HepG2 (cell line): ENCODE results near the gene EPHA4. TPM values are rescaled to one million over a fixed set of nuclear protein-coding genes. Genes with fewer than 3 reads are reported as not detected.

Source experiments
- ATAC-seq: fragments of 200-7000 bp; cut with Tn5 transposase; 3 replicates; pipeline ENCODE4 v1.9.1; 2020; ENCODE audit warnings: mild to moderate bottlenecking, moderate library complexity
- BruUV-seq: library from RNA; stranded (reverse); fragments of 400-500 nt; replicated peaks from 2 replicates; lab custom pipeline; 2021; lab: Mats Ljungman, UMichigan
- CTCF ChIA-PET: fragments of 300-600 bp; formaldehyde crosslinking; extraction: SDS; loops from one replicate; lab custom pipeline; 2021; ENCODE audit warnings: low total read pairs, inconsistent platforms, low intra/inter-chr PET ratio; lab: Yijun Ruan, JAX
- POLR2A ChIA-PET: fragments of 350-600 bp; sonication (Branson Sonifier 250); formaldehyde crosslinking; loops from one replicate; lab custom pipeline; 2020; ENCODE audit warnings: antibody characterized with exemption, inconsistent platforms; lab: Yijun Ruan, JAX
- DNase-seq: peaks from one replicate; pipeline ENCODE4 v3.0.0-alpha.2; 2015; ENCODE audit warnings: low spot score
- FAIRE-seq: peaks from 3 replicates; lab custom pipeline; 2011; peaks lifted over from hg19 to GRCh38; lab: Jason Lieb, UNC
- H2AFZ ChIP-seq: one replicate; pipeline ENCODE4 v1.6.1; 2011; ENCODE audit warnings: low read length, inconsistent platforms
- H3K27ac ChIP-seq: fragments of 300-600 bp; 3 replicates; pipeline ENCODE4 v1.8.0; 2011; ENCODE audit warnings: mixed run types, mild to moderate bottlenecking, mixed read lengths, low read length, inconsistent platforms; ENCODE audit not compliant: insufficient read depth; ENCODE audit errors: extremely low read length
- H3K27me3 ChIP-seq, 2 experiments: fragments of 200-600 bp in 1 of 2; 2 replicates in 1 of 2; 3 replicates in 1 of 2; pipeline versions ENCODE4 v1.6.0 to v1.8.0; 2011; ENCODE audit warnings: low read length in 2 of 2, mild to moderate bottlenecking in 2 of 2, moderate library complexity in 2 of 2, inconsistent platforms in 1 of 2; ENCODE audit not compliant: insufficient read depth in 2 of 2, control insufficient read depth in 1 of 2
- H3K36me3 ChIP-seq, 2 experiments: fragments of 200-600 bp in 1 of 2; replicated peaks in 1 of 2; 2 replicates in 1 of 2; 3 replicates in 1 of 2; pipeline versions ENCODE4 v1.5.1 to v1.8.0; 2011; ENCODE audit warnings: low read length in 2 of 2, inconsistent platforms in 1 of 2; ENCODE audit not compliant: insufficient read depth in 2 of 2, control insufficient read depth in 1 of 2
- H3K4me1 ChIP-seq: 2 replicates; pipeline ENCODE4 v1.5.1; 2012; ENCODE audit warnings: low read length, inconsistent platforms; ENCODE audit not compliant: insufficient read depth
- H3K4me2 ChIP-seq: 2 replicates; pipeline ENCODE4 v1.6.0; 2011; ENCODE audit warnings: low read depth, low read length, inconsistent platforms
- H3K4me3 ChIP-seq, 3 experiments: fragments of 200-600 bp in 1 of 3; sonication (generic), shearing (Covaris generic) in 1 of 3; replicated peaks in 1 of 3; 2 replicates each; pipeline ENCODE4 v1.5.1; 2011 to 2016; ENCODE audit warnings: low read length in 3 of 3, inconsistent platforms in 2 of 3, low read depth in 2 of 3, mild to moderate bottlenecking in 2 of 3, control low read depth in 1 of 3, mixed read lengths in 1 of 3; ENCODE audit not compliant: insufficient read depth in 1 of 3
- H3K79me2 ChIP-seq: one replicate; pipeline ENCODE4 v1.6.1; 2011; ENCODE audit warnings: low read length, inconsistent platforms; ENCODE audit not compliant: insufficient read depth
- H3K9ac ChIP-seq: 2 replicates; pipeline ENCODE4 v1.6.0; 2011; ENCODE audit warnings: mild to moderate bottlenecking, low read depth, low read length, inconsistent platforms; ENCODE audit not compliant: insufficient read depth
- H3K9me3 ChIP-seq: 2 replicates; pipeline ENCODE4 v1.5.1; 2012; ENCODE audit warnings: mild to moderate bottlenecking, low read length
- H4K20me1 ChIP-seq: 2 replicates; pipeline ENCODE4 v1.6.0; 2011; ENCODE audit warnings: inconsistent platforms, mild to moderate bottlenecking, low read length, moderate library complexity; ENCODE audit not compliant: insufficient read depth
- ATRX ChIP-seq: sonication (generic); formaldehyde crosslinking; IDR thresholded peaks from 2 replicates; pipeline ENCODE4 v1.4.0; 2020; ENCODE audit warnings: missing genetic modification reagents, borderline replicate concordance
- CREB3 ChIP-seq: sonication (generic); formaldehyde crosslinking; IDR thresholded peaks from 2 replicates; pipeline ENCODE4 v1.5.0; 2020; ENCODE audit warnings: missing genetic modification reagents
- HMG20A ChIP-seq: IDR thresholded peaks from 2 replicates; pipeline ENCODE4 v1.6.1; 2016; ENCODE audit warnings: borderline replicate concordance
- HNF4A ChIP-seq: sonication (generic); formaldehyde crosslinking; IDR thresholded peaks from 2 replicates; pipeline ENCODE4 v1.4.0; 2020; ENCODE audit warnings: missing genetic modification reagents
- JDP2 ChIP-seq: sonication (generic); formaldehyde crosslinking; IDR thresholded peaks from 2 replicates; pipeline ENCODE4 v1.8.1; 2022; ENCODE audit warnings: missing genetic modification reagents, borderline replicate concordance
- NFE2 ChIP-seq: sonication (generic); formaldehyde crosslinking; IDR thresholded peaks from 2 replicates; pipeline ENCODE4 v1.4.0; 2020; ENCODE audit warnings: missing genetic modification reagents
- NR2F6 ChIP-seq, 2 experiments: IDR thresholded peaks; 2 replicates each; pipeline ENCODE4 v1.6.1; 2016; ENCODE audit warnings: antibody characterized with exemption in 1 of 2, mild to moderate bottlenecking in 1 of 2
- SCMH1 ChIP-seq: sonication (generic); formaldehyde crosslinking; IDR thresholded peaks from 2 replicates; pipeline ENCODE4 v1.9.0; 2021; ENCODE audit warnings: missing genetic modification reagents, mild to moderate bottlenecking, borderline replicate concordance
- SYNCRIP ChIP-seq: fragments of 200-400 bp; formaldehyde crosslinking; IDR thresholded peaks from 2 replicates; pipeline ENCODE4 v1.6.1; 2018; ENCODE audit warnings: mild to moderate bottlenecking, low read depth, low read length; ENCODE audit not compliant: insufficient read depth
- TP53 ChIP-seq: sonication (generic); formaldehyde crosslinking; conservative IDR thresholded peaks from 2 replicates; pipeline ENCODE4 v1.4.0; 2020; ENCODE audit warnings: missing genetic modification reagents
- ZNF234 ChIP-seq: sonication (generic); formaldehyde crosslinking; conservative IDR thresholded peaks from 2 replicates; pipeline ENCODE4 v1.5.1; 2020; ENCODE audit warnings: mild to moderate bottlenecking, missing genetic modification reagents
- WGBS: methylation state at CpG from one replicate; pipeline ENCODE4 v1.1.6; 2017; ENCODE audit warnings: low lambda C conversion rate; 5-methylcytosine and 5-hydroxymethylcytosine counted together
- in situ Hi-C: cut with HindIII; loops from 2 replicates; pipeline ENCODE4 v1.10.0; 2017; ENCODE audit warnings: low pct_unique_long_range_greater_than_20kb; ENCODE audit not compliant: extremely low pct_ligation_motif_present
- intact Hi-C: fragments of 100-400 bp; cut with micrococcal nuclease; formaldehyde crosslinking; loops from one replicate; pipeline ENCODE4 v1.10.0; 2022; ENCODE audit not compliant: unreplicated experiment
- polyA plus RNA-seq, 8 experiments: library from polyadenylated mRNA; depleted of rRNA in 3 of 8; stranded (reverse) in 7 of 8; unstranded in 1 of 8; fragments of >200 nt; fragmentation: Illumina TruSeq in 4 of 8; extraction: Trizol in 4 of 8; gene quantifications; 2 replicates each; pipeline versions ENCODE4 v1.2.1 to v1.2.3, GENCODE V29; 2011 to 2016; ENCODE audit warnings: low read depth in 4 of 8, missing spikeins in 1 of 8, mixed read lengths in 1 of 8; ENCODE audit not compliant: insufficient read depth in 1 of 8
- total RNA-seq, 5 experiments: library from RNA; depleted of rRNA; stranded (reverse); fragments of >200 nt; fragmentation: Illumina TruSeq; extraction: Trizol; gene quantifications; 2 replicates each; pipeline ENCODE4 v1.2.3, GENCODE V29; 2016; ENCODE audit warnings: low read depth in 1 of 5

The EPHA4 gene
- total and polyA plus RNA-seq, 2 of the 13 experiments (the other 11 are each of a cell fraction or from before 2014, with no cell fraction given): not detected

- no peak for ATAC-seq
- ChIA-PET CTCF (no interaction called here), POLR2A (no interaction called here)
- no peak overlapping the region for H3K27ac ChIP-seq
- H3K4me3 ChIP-seq: no peak overlapping the region
- no peak overlapping the region for H2AFZ ChIP-seq
- no peaks in the 10 kb centered on the region for H3K79me2 ChIP-seq
- H3K9me3 ChIP-seq: no peaks in the 10 kb centered on the region
- no peaks in the 10 kb centered on the region for H3K36me3 ChIP-seq
- no peak overlapping the region for H3K9ac ChIP-seq
- intact Hi-C loops (no loop called here), in situ Hi-C loops (no loop called here)
- H3K4me1 ChIP-seq: no peaks in the 10 kb centered on the region
- no peak overlapping the region for H3K4me2 ChIP-seq
- FAIRE-seq: no peak
- H3K27me3 ChIP-seq: no peaks in the 10 kb centered on the region
- no peak for TF ChIP-seq NFE2 (CRISPR knock-in tag)
- TF ChIP-seq TP53 (CRISPR knock-in tag): no peak
- TF ChIP-seq ATRX (CRISPR knock-in tag): no peak
- no peak for TF ChIP-seq SYNCRIP
- no peak for TF ChIP-seq JDP2 (CRISPR knock-in tag)
- no peak for TF ChIP-seq HNF4A (CRISPR knock-in tag)
- no peak for TF ChIP-seq ZNF234 (CRISPR knock-in tag)
- TF ChIP-seq NR2F6 (IDR thresholded peaks at IDR 0.05): no peak
- TF ChIP-seq NR2F6 (CRISPR knock-in tag; IDR thresholded peaks at IDR 0.05): no peak
- TF ChIP-seq CREB3: no peak
- no peak for TF ChIP-seq HMG20A
- no peak for TF ChIP-seq SCMH1 (CRISPR knock-in tag)
- no peaks in the 10 kb centered on the region for H4K20me1 ChIP-seq
- DNase-seq: no peak
- no TSS peak for BruUV-seq
- 15% methylated on average over 2 of the region's 2 CpGs for WGBS
Measured at GRCh38 chr2:221478485-221478863, 93.6 kb downstream of the EPHA4 start.
